HepG2 (cell line): ENCODE results near the gene SLC35G2. TPM values are rescaled to one million over a fixed set of nuclear protein-coding genes. Genes with fewer than 3 reads are reported as not detected.
A peak's percentile ranks its signal among the peaks of the same experiment; 100 is the strongest.

Source experiments
- ARID5B ChIP-seq: IDR thresholded peaks from 2 replicates; pipeline ENCODE4 v1.4.0; 2020; ENCODE audit warnings: mild to moderate bottlenecking, missing genetic modification reagents
- CEBPG ChIP-seq: IDR thresholded peaks from 2 replicates; pipeline ENCODE4 v1.6.1; 2016
- CTCF ChIP-seq: sonication (generic); formaldehyde crosslinking; IDR thresholded peaks from 2 replicates; pipeline ENCODE4 v1.5.0; 2020; ENCODE audit warnings: mild to moderate bottlenecking, missing genetic modification reagents, moderate library complexity
- FOSL2 ChIP-seq: sonication (generic); formaldehyde crosslinking; IDR thresholded peaks from 2 replicates; pipeline ENCODE4 v1.4.0; 2020; ENCODE audit warnings: missing genetic modification reagents
- GLI4 ChIP-seq: sonication (generic); formaldehyde crosslinking; IDR thresholded peaks from 2 replicates; pipeline ENCODE4 v1.5.1; 2020; ENCODE audit warnings: missing genetic modification reagents, mild to moderate bottlenecking, moderate library complexity, borderline replicate concordance
- KDM5A ChIP-seq: fragments of 200-600 bp; sonication (generic); IDR thresholded peaks from 2 replicates; pipeline ENCODE4 v1.7.0; 2018; ENCODE audit warnings: antibody characterized with exemption, mild to moderate bottlenecking, low read length, borderline replicate concordance
- MAFF ChIP-seq: IDR thresholded peaks from 2 replicates; pipeline ENCODE4 v1.6.1; 2011; ENCODE audit warnings: low read depth, low read length, improper control_type of control experiment
- NCOA1 ChIP-seq: sonication (generic); formaldehyde crosslinking; IDR thresholded peaks from 2 replicates; pipeline ENCODE4 v1.9.0; 2021; ENCODE audit warnings: missing genetic modification reagents
- NFYC ChIP-seq: IDR thresholded peaks from 2 replicates; pipeline ENCODE4 v1.6.1; 2016; ENCODE audit warnings: missing genetic modification reagents, missing compliant biosample characterization
- NKX3-1 ChIP-seq: sonication (generic); formaldehyde crosslinking; IDR thresholded peaks from 2 replicates; pipeline ENCODE4 v1.5.0; 2020; ENCODE audit warnings: missing genetic modification reagents
- POLR2G ChIP-seq: fragments of 200-400 bp; formaldehyde crosslinking; IDR thresholded peaks from 2 replicates; pipeline ENCODE4 v1.6.1; 2018; ENCODE audit warnings: mild to moderate bottlenecking, low read depth, low read length, moderate library complexity
- RARG ChIP-seq: sonication (generic); formaldehyde crosslinking; IDR thresholded peaks from 2 replicates; pipeline ENCODE4 v1.4.0; 2020; ENCODE audit warnings: low read depth, mild to moderate bottlenecking, missing genetic modification reagents
- ZNF513 ChIP-seq: sonication (generic); formaldehyde crosslinking; conservative IDR thresholded peaks from 2 replicates; pipeline ENCODE4 v1.5.0; 2020; ENCODE audit warnings: missing genetic modification reagents
- ZNF556 ChIP-seq: sonication (generic); formaldehyde crosslinking; IDR thresholded peaks from 2 replicates; pipeline ENCODE4 v1.4.0; 2020; ENCODE audit warnings: mild to moderate bottlenecking, missing genetic modification reagents, borderline replicate concordance
- ZNF564 ChIP-seq: sonication (generic); formaldehyde crosslinking; IDR thresholded peaks from 2 replicates; pipeline ENCODE4 v1.8.1; 2023; ENCODE audit warnings: mild to moderate bottlenecking, missing genetic modification reagents
- ZNF687 ChIP-seq: sonication (generic); formaldehyde crosslinking; IDR thresholded peaks from 2 replicates; pipeline ENCODE4 v1.5.1; 2020; ENCODE audit warnings: mild to moderate bottlenecking, missing genetic modification reagents, moderate library complexity
- ZNF747 ChIP-seq: sonication (generic); formaldehyde crosslinking; IDR thresholded peaks from 2 replicates; pipeline ENCODE4 v1.8.1; 2023; ENCODE audit warnings: missing genetic modification reagents, mild to moderate bottlenecking, borderline replicate concordance
- polyA plus RNA-seq, 8 experiments: library from polyadenylated mRNA; depleted of rRNA in 3 of 8; stranded (reverse) in 7 of 8; unstranded in 1 of 8; fragments of >200 nt; fragmentation: Illumina TruSeq in 4 of 8; extraction: Trizol in 4 of 8; gene quantifications; 2 replicates each; pipeline versions ENCODE4 v1.2.1 to v1.2.3, GENCODE V29; 2011 to 2016; ENCODE audit warnings: low read depth in 4 of 8, missing spikeins in 1 of 8, mixed read lengths in 1 of 8; ENCODE audit not compliant: insufficient read depth in 1 of 8
- total RNA-seq, 5 experiments: library from RNA; depleted of rRNA; stranded (reverse); fragments of >200 nt; fragmentation: Illumina TruSeq; extraction: Trizol; gene quantifications; 2 replicates each; pipeline ENCODE4 v1.2.3, GENCODE V29; 2016; ENCODE audit warnings: low read depth in 1 of 5

SLC35G2 gene
- total and polyA plus RNA-seq, 2 of the 13 experiments (the other 11 are each of a cell fraction or from before 2014, with no cell fraction given) = 7.6 to 10.3 TPM

GRCh38 chr3:136862617-136863322 is 43.8 kb downstream of the SLC35G2 start (continued):
- TF ChIP-seq ZNF687 (CRISPR knock-in tag) (peak; percentile 34; the same call in 1 of the 2 replicates), NKX3-1 (CRISPR knock-in tag) (0 out of 2 replicates have a peak, but pooled peaks have one; percentile 11), NFYC (no peak), KDM5A (no peak), NCOA1 (CRISPR knock-in tag) (peak; percentile 1; the same call in 1 of the 2 replicates), RARG (CRISPR knock-in tag) (0 out of 2 replicates have a peak, but pooled peaks have one; percentile 18), POLR2G (no peak), ARID5B (CRISPR knock-in tag) (no peak), ZNF747 (CRISPR knock-in tag) (no peak), ZNF556 (CRISPR knock-in tag) (0 out of 2 replicates have a peak, but pooled peaks have one; percentile 13), MAFF (no peak), GLI4 (CRISPR knock-in tag) (0 out of 2 replicates have a peak, but pooled peaks have one; percentile 1), ZNF513 (CRISPR knock-in tag) (no peak), ZNF564 (CRISPR knock-in tag) (no peak), CEBPG (peak; percentile 50; the same call in 1 of the 2 replicates), CTCF (CRISPR knock-in tag) (no peak), FOSL2 (CRISPR knock-in tag) (no peak)
